WTC11 (cell line): ENCODE data around the gene GABRR3. TPM values are rescaled to one million over a fixed set of nuclear protein-coding genes. Genes with fewer than 3 reads are reported as not detected.

Experiments
- ATAC-seq: fragments of 200-7000 bp; cut with Tn5 transposase; 2 replicates; pipeline ENCODE4 v1.10.0; 2021; ENCODE audit warnings: mild to moderate bottlenecking, moderate library complexity
- CTCF ChIA-PET: fragments of 300-600 bp; sonication (Branson Sonifier 250); formaldehyde crosslinking; loops from one replicate; lab custom pipeline; 2021; ENCODE audit warnings: antibody characterized with exemption; lab: Charles Lee
- POLR2A ChIA-PET: fragments of 350-600 bp; sonication (Branson Sonifier 250); formaldehyde crosslinking; loops from one replicate; lab custom pipeline; 2021; ENCODE audit warnings: antibody characterized with exemption; lab: Charles Lee
- DNase-seq: peaks from one replicate; pipeline ENCODE4 v3.0.0; 2021; ENCODE audit warnings: low spot score
- H3K27ac Mint-ChIP-seq: 2 replicates; pipeline ENCODE4 v1.8.0; 2021; ENCODE audit warnings: mixed read lengths
- H3K27me3 Mint-ChIP-seq: 2 replicates; pipeline ENCODE4 v1.8.0; 2021; ENCODE audit warnings: low read depth, mild to moderate bottlenecking, moderate library complexity, mixed read lengths
- H3K36me3 Mint-ChIP-seq: 2 replicates; pipeline ENCODE4 v1.8.0; 2021; ENCODE audit warnings: mixed read lengths
- H3K4me1 Mint-ChIP-seq: 2 replicates; pipeline ENCODE4 v1.8.0; 2022; ENCODE audit warnings: mixed read lengths
- H3K4me3 Mint-ChIP-seq: 2 replicates; pipeline ENCODE4 v1.8.0; 2021; ENCODE audit warnings: mild to moderate bottlenecking, moderate library complexity, mixed read lengths
- H3K9me3 Mint-ChIP-seq: 2 replicates; pipeline ENCODE4 v1.8.0; 2021; ENCODE audit warnings: mixed read lengths
- ATF1 ChIP-seq: sonication (generic); formaldehyde crosslinking; IDR thresholded peaks from 2 replicates; pipeline ENCODE4 v1.8.1; 2023; ENCODE audit warnings: mild to moderate bottlenecking, moderate library complexity, missing genetic modification reagents
- CBFB ChIP-seq: sonication (generic); formaldehyde crosslinking; IDR thresholded peaks from 2 replicates; pipeline ENCODE4 v1.8.1; 2022; ENCODE audit warnings: mild to moderate bottlenecking, low read depth, missing genetic modification reagents
- CREM ChIP-seq: sonication (generic); formaldehyde crosslinking; IDR thresholded peaks from 2 replicates; pipeline ENCODE4 v1.8.1; 2022; ENCODE audit warnings: mild to moderate bottlenecking, missing genetic modification reagents, moderate library complexity
- E2F1 ChIP-seq: sonication (generic); formaldehyde crosslinking; IDR thresholded peaks from 2 replicates; pipeline ENCODE4 v1.8.0; 2022; ENCODE audit warnings: mild to moderate bottlenecking, missing genetic modification reagents
- EMX1 ChIP-seq: fragments of 250-450 bp; sonication (Bioruptor Pico); IDR thresholded peaks from 2 replicates; pipeline ENCODE4 v1.8.0; 2021; ENCODE audit warnings: mild to moderate bottlenecking
- ESRRA ChIP-seq: sonication (generic); formaldehyde crosslinking; IDR thresholded peaks from 2 replicates; pipeline ENCODE4 v1.8.1; 2022; ENCODE audit warnings: mild to moderate bottlenecking, missing genetic modification reagents, borderline replicate concordance
- FOXJ3 ChIP-seq: sonication (generic); formaldehyde crosslinking; IDR thresholded peaks from 2 replicates; pipeline ENCODE4 v1.9.0; 2021; ENCODE audit warnings: missing genetic modification reagents, mild to moderate bottlenecking, borderline replicate concordance
- FOXK1 ChIP-seq: sonication (generic); formaldehyde crosslinking; IDR thresholded peaks from 2 replicates; pipeline ENCODE4 v1.8.0; 2022; ENCODE audit warnings: mild to moderate bottlenecking, moderate library complexity, missing genetic modification reagents
- GABPB1 ChIP-seq: sonication (generic); formaldehyde crosslinking; IDR thresholded peaks from 2 replicates; pipeline ENCODE4 v1.8.1; 2023; ENCODE audit warnings: mild to moderate bottlenecking, missing genetic modification reagents
- IRF2 ChIP-seq: sonication (generic); formaldehyde crosslinking; IDR thresholded peaks from 2 replicates; pipeline ENCODE4 v1.8.0; 2022; ENCODE audit warnings: low read depth, missing genetic modification reagents, borderline replicate concordance
- MAX ChIP-seq: sonication (generic); formaldehyde crosslinking; IDR thresholded peaks from 2 replicates; pipeline ENCODE4 v1.8.0; 2022; ENCODE audit warnings: mild to moderate bottlenecking, missing genetic modification reagents
- NFE2L1 ChIP-seq: sonication (generic); formaldehyde crosslinking; IDR thresholded peaks from 2 replicates; pipeline ENCODE4 v1.8.1; 2023; ENCODE audit warnings: missing genetic modification reagents
- NFYB ChIP-seq: sonication (generic); formaldehyde crosslinking; conservative IDR thresholded peaks from 2 replicates; pipeline ENCODE4 v1.8.0; 2022; ENCODE audit warnings: low read depth, missing genetic modification reagents
- PREB ChIP-seq: sonication (generic); formaldehyde crosslinking; IDR thresholded peaks from 2 replicates; pipeline ENCODE4 v1.8.1; 2022; ENCODE audit warnings: mild to moderate bottlenecking, missing genetic modification reagents, moderate library complexity, borderline replicate concordance
- RORB ChIP-seq: fragments of 250-450 bp; sonication (Bioruptor Pico); IDR thresholded peaks from 2 replicates; pipeline ENCODE4 v1.9.0; 2021; ENCODE audit warnings: mild to moderate bottlenecking
- SOX15 ChIP-seq: fragments of 250-450 bp; sonication (Bioruptor Pico); IDR thresholded peaks from 2 replicates; pipeline ENCODE4 v1.9.0; 2021; ENCODE audit warnings: mild to moderate bottlenecking
- TCF7 ChIP-seq: sonication (generic); formaldehyde crosslinking; IDR thresholded peaks from 2 replicates; pipeline ENCODE4 v1.8.0; 2022; ENCODE audit warnings: mild to moderate bottlenecking, low read depth, missing genetic modification reagents, moderate library complexity
- ZNF121 ChIP-seq: sonication (generic); formaldehyde crosslinking; IDR thresholded peaks from 2 replicates; pipeline ENCODE4 v1.8.0; 2023; ENCODE audit warnings: missing genetic modification reagents
- ZNF138 ChIP-seq: sonication (generic); formaldehyde crosslinking; conservative IDR thresholded peaks from 2 replicates; pipeline ENCODE4 v1.8.1; 2022; ENCODE audit warnings: mild to moderate bottlenecking, moderate library complexity, missing genetic modification reagents
- ZNF232 ChIP-seq: sonication (generic); formaldehyde crosslinking; IDR thresholded peaks from 2 replicates; pipeline ENCODE4 v1.8.0; 2022; ENCODE audit warnings: mild to moderate bottlenecking, missing genetic modification reagents
- ZNF416 ChIP-seq: fragments of 250-450 bp; sonication (Bioruptor Pico); IDR thresholded peaks from 2 replicates; pipeline ENCODE4 v1.9.0; 2021; ENCODE audit warnings: mild to moderate bottlenecking, inconsistent platforms
- total RNA-seq: library from RNA; stranded (reverse); gene quantifications from 3 replicates; pipeline ENCODE4 v1.2.3, GENCODE V29; 2021
- TF ChIP-seq, protein P1 (sequence below): fragments of 250-450 bp; sonication (Bioruptor Pico); IDR thresholded peaks from 2 replicates; pipeline ENCODE4 v1.9.0; 2021; ENCODE audit warnings: moderate library complexity, mild to moderate bottlenecking, inconsistent platforms, borderline replicate concordance
- TF ChIP-seq, protein P2 (sequence below): sonication (generic); formaldehyde crosslinking; conservative IDR thresholded peaks from 2 replicates; pipeline ENCODE4 v1.8.1; 2023; ENCODE audit warnings: mild to moderate bottlenecking, low read depth, missing genetic modification reagents, moderate library complexity
- TF ChIP-seq, protein P3 (sequence below): sonication (generic); formaldehyde crosslinking; IDR thresholded peaks from 2 replicates; pipeline ENCODE4 v1.8.1; 2022; ENCODE audit warnings: low read depth, mild to moderate bottlenecking, moderate library complexity, missing genetic modification reagents, borderline replicate concordance

The GABRR3 gene
- total RNA-seq, 1 experiment from 2014 or later = not detected

GRCh38 chr3:97958796-97959195, 76.3 kb downstream of the GABRR3 start:
- H3K9me3 Mint-ChIP-seq = no peaks in the 10 kb centered on the region
- DNase-seq = no peak
- CTCF ChIA-PET = no interaction called here
- H3K36me3 Mint-ChIP-seq = no peaks in the 10 kb centered on the region; the same call in 1 of the 2 replicates
- TF ChIP-seq MAX (no peak), NFYB (CRISPR knock-in tag) (no peak), RORB (no peak), IRF2 (CRISPR knock-in tag) (no peak), NFE2L1 (CRISPR knock-in tag) (no peak)
- TF ChIP-seq, protein P1, sequence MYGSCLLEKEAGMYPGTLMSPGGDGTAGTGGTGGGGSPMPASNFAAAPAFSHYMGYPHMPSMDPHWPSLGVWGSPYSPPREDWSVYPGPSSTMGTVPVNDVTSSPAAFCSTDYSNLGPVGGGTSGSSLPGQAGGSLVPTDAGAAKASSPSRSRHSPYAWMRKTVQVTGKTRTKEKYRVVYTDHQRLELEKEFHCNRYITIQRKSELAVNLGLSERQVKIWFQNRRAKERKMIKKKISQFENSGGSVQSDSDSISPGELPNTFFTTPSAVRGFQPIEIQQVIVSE (CRISPR knock-in tag) = no peak
- TF ChIP-seq, protein P2, sequence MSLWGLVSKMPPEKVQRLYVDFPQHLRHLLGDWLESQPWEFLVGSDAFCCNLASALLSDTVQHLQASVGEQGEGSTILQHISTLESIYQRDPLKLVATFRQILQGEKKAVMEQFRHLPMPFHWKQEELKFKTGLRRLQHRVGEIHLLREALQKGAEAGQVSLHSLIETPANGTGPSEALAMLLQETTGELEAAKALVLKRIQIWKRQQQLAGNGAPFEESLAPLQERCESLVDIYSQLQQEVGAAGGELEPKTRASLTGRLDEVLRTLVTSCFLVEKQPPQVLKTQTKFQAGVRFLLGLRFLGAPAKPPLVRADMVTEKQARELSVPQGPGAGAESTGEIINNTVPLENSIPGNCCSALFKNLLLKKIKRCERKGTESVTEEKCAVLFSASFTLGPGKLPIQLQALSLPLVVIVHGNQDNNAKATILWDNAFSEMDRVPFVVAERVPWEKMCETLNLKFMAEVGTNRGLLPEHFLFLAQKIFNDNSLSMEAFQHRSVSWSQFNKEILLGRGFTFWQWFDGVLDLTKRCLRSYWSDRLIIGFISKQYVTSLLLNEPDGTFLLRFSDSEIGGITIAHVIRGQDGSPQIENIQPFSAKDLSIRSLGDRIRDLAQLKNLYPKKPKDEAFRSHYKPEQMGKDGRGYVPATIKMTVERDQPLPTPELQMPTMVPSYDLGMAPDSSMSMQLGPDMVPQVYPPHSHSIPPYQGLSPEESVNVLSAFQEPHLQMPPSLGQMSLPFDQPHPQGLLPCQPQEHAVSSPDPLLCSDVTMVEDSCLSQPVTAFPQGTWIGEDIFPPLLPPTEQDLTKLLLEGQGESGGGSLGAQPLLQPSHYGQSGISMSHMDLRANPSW (CRISPR knock-in tag) = no peak
- H3K27ac Mint-ChIP-seq = no peak overlapping the region
- H3K27me3 Mint-ChIP-seq = no peaks in the 10 kb centered on the region
- ATAC-seq = no peak
- no peak overlapping the region for H3K4me3 Mint-ChIP-seq
- H3K4me1 Mint-ChIP-seq = peaks cover 2% of the 10 kb centered on the region; the same call in 1 of the 2 replicates
- POLR2A ChIA-PET = no interaction called here

DNA sequence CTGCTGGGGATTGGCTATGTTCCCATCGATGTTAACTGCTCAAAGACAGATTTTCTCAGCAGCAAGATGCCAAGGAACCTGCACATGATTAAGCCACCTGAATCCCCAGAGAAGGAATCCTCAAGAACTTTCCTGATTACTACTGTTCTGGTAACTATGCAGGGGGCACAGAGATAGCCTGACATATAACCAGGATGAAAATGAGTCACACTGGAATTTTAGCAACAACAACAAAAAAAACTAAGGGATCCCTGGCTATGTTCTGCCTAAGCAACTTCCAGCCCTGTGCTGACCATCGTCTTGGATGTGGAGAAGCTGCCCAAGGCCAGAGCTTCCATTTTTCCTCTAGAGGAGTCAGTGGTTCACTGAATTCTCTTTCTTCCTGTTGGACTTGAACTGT, 76.7 kb downstream of the GABRR3 start:
- ChIA-PET CTCF (no interaction called here), POLR2A (no interaction called here)
- DNase-seq = no peak
- TF ChIP-seq ZNF138 (CRISPR knock-in tag) (no peak), ATF1 (no peak), CBFB (CRISPR knock-in tag) (no peak), FOXJ3 (no peak), E2F1 (CRISPR knock-in tag) (no peak), ESRRA (CRISPR knock-in tag) (no peak), FOXK1 (no peak), ZNF416 (CRISPR knock-in tag) (no peak), EMX1 (CRISPR knock-in tag) (no peak), ZNF232 (CRISPR knock-in tag) (no peak), CREM (CRISPR knock-in tag) (no peak), TCF7 (CRISPR knock-in tag) (no peak), SOX15 (CRISPR knock-in tag) (no peak), PREB (CRISPR knock-in tag) (no peak), ZNF121 (CRISPR knock-in tag) (no peak), GABPB1 (CRISPR knock-in tag) (no peak)
- TF ChIP-seq, protein P3, sequence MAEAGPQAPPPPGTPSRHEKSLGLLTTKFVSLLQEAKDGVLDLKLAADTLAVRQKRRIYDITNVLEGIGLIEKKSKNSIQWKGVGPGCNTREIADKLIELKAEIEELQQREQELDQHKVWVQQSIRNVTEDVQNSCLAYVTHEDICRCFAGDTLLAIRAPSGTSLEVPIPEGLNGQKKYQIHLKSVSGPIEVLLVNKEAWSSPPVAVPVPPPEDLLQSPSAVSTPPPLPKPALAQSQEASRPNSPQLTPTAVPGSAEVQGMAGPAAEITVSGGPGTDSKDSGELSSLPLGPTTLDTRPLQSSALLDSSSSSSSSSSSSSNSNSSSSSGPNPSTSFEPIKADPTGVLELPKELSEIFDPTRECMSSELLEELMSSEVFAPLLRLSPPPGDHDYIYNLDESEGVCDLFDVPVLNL (CRISPR knock-in tag) = no peak
- ATAC-seq = no peak
- H3K4me1 Mint-ChIP-seq = peaks cover 2% of the 10 kb centered on the region; the same call in 1 of the 2 replicates
- no peaks in the 10 kb centered on the region for H3K27me3 Mint-ChIP-seq
- H3K4me3 Mint-ChIP-seq = no peak overlapping the region
- no peaks in the 10 kb centered on the region for H3K9me3 Mint-ChIP-seq
- H3K36me3 Mint-ChIP-seq = no peaks in the 10 kb centered on the region; the same call in 1 of the 2 replicates
- no peak overlapping the region for H3K27ac Mint-ChIP-seq
